ENCODE results near the gene CEBPZ.

The CEBPZ gene

DNA sequence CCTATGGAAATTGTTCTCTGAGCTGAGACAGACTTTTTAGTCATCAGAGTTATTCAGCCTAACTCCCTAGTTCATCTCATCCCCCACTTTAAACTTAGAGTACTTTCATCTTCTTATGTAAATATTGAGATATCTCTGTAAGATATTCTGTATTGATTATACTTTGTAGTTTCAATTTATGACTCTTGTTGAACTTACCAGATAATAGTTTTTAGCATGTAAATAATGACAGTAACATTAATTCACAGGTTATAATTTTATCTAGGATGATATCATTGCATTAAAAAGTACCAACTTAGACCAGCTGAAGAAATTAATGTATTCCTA lies 59.8 kb downstream of the CEBPZ start:
- no peak for DNase-seq

- no peak for DNase-seq
These were observed 63.0 kb downstream of the CEBPZ start for GRCh38 chr2:37168217-37168981.

- no peak for DNase-seq
These were observed 63.7 kb downstream of the CEBPZ start for GRCh38 chr2:37167636-37168180.

DNA sequence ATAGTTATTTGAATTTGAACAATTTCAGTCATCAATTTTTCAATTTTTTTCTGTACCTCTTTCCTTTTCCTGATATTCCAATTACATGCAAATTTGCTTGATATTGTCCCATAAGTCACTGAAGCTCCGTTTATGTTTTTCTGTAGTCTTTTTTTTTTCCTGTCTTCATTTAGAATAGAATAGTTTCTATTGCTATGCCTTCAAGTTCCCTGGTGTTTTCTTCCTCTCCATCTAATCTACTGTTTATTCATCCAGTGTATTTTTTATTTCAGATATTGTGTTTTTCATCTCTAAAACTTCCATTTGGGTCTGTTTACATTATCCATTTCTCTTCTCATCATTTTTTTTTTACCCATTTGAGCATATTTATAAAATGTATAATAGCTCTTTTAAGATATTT lies 66.6 kb downstream of the CEBPZ start:
- DNase-seq = no peak

DNA sequence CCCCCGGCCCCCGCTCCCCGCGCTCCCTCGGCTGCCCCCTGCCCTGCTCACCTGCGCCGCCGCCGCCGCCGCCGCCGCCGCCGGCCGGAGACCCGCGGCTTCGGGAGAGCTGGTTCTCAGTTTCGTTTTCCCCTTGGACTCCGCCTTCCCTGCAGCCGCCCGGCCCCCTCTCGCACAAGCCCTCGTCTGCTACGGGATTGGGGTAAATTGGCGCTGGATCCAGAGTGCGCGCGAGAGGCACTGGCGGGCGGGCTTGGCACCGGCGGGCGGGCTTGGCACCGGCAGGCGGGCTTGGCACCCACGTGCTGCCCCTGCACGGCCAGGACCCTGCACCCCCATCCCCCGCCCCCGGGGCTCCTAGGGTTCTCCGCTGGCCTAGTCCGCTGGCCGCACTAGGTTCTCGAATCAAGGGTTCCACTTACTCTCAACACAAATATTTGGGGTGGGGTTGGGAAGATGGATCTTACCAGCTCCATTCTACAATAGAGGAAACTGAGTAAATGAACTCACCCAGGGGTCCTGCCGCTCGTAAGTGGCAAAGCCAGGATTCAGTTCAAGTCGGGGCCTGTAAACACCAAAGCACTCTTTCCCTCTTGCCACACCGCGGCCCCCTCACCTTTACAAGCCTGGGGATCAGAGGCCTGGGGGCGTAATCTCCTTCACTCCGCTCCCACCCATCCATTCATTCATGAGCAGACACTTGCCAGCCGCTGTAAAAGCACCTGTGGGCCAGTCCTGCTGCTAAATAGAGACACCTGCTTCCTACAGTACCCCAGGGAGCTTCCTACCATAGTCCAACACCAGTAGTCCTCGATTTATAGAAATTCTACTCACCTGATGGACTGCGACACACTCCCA lies 74.3 kb downstream of the CEBPZ start, which contains the start of gene EIF2AK2:
Gene EIF2AK2, minus strand, starts transcription at position 124 of the 858 bp plus-strand sequence. CDS start 9,174 bp downstream, outside the sequence.
- DNase-seq = peak; percentile 86

DNA sequence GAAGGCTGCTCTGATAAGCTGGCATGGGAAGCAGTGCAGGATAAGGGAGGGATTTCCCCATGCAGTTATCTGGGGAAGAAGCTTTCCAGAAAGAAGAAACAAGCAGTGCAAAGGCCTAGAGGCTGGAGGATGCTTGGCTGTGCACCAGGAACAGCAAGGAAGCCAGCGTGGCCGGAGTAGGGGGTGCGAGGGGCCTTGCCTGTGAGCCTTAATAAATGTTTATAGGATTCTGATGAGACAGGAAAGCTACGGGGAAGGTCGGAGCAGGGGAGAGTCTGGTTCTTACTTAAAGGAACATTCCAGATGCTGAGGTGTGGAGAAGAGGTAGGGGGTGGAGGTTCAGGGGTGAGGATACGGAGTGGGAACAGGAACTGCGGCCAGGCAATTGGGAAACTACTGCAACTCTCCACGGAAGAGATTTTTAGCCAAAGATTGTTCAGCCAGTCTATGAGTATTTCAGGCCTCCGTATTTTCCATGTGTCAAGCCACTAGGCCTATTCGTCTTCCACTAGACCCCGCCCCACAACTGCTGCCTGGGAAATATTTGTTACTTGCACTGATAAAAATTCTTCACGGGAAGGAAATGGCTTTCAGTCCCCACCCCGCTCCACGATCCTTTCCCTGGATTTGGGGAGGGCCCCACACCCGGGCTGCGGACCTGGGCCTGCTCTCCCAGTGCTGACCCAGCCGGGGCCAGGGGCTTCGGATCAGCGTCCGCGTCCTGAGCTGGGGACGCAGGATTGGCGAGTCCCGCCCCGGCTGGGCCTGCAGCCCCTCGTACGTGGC lies 75.1 kb downstream of the CEBPZ start:
- DNase-seq = peak; percentile 75

DNA sequence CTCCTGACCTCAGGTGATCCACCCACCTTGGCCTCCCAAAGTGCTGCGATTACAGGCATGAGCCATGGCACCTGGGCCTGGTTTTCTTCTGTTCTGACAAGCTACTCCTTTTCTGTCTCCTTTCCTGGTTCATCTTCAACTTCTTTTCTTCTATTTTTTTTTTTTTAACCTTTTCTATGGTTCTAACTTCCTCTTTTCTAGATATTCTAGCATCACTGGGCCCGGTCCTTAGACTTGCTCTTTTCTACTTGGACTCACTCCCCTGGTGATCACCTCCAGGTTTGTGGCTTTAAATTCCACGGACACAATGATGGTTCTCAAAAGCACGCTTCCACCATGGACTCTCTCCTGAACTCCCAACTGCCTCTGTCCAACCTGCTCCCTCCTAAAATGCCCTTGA lies 76.6 kb downstream of the CEBPZ start:
- DNase-seq = no peak

DNA sequence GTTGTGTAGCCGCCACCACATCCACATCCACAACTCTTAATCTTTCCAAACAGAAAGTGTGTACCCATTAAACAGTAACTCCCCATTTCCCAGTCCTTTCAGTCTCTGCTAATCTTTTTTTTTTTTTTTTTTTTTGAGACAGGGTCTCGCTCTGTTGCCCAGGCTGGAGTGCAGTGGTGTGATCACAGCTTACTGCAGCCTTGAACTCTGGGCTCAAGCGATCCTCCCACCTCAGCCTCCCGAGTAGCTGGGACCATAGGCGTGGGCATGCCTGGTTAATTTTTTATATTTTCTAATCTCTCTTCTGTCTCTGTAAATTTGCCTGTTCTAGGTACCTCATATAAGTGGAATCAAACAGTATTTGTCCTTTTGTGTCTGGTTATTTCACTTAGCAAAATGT lies 78.2 kb downstream of the CEBPZ start:
- DNase-seq = no peak

Measured in activated CD8-positive, alpha-beta memory T cell treated with anti-CD3 and anti-CD28 coated beads, Interleukin-2, amount 50 U/mL, for 48 hours (primary cell).